H1 (cell line): ENCODE results near the gene CHD6.

ENCODE experiments used
- CHD1 ChIP-seq: IDR thresholded peaks from 2 replicates; pipeline ENCODE4 v1.6.1; 2012; ENCODE audit warnings: low read depth, low read length, improper control_type of control experiment
- CREB1 ChIP-seq: IDR thresholded peaks from 2 replicates; pipeline ENCODE4 v1.6.1; 2012; ENCODE audit warnings: inconsistent platforms
- EP300 ChIP-seq, 2 experiments: IDR thresholded peaks; 1 replicate in 1 of 2; 2 replicates in 1 of 2; pipeline ENCODE4 v1.6.1; 2011 to 2012; ENCODE audit warnings: low read depth in 2 of 2, low read length in 2 of 2, mild to moderate bottlenecking in 2 of 2, borderline replicate concordance in 1 of 2, inconsistent platforms in 1 of 2, moderate library complexity in 1 of 2
- EZH2 ChIP-seq: fragments of 200-600 bp; sonication (generic); IDR thresholded peaks from 2 replicates; pipeline ENCODE4 v1.7.1; 2012; ENCODE audit warnings: low read depth, mild to moderate bottlenecking, moderate library complexity, low read length, inconsistent platforms; ENCODE audit not compliant: severe bottlenecking
- GABPA ChIP-seq: IDR thresholded peaks from 2 replicates; pipeline ENCODE4 v1.6.1; 2011; ENCODE audit warnings: mild to moderate bottlenecking, low read length, moderate library complexity, borderline replicate concordance; ENCODE audit not compliant: insufficient read depth
- HDAC6 ChIP-seq: IDR thresholded peaks from one replicate; pipeline ENCODE4 v1.7.1; 2012; ENCODE audit warnings: low read depth, mild to moderate bottlenecking, inconsistent platforms, low read length, moderate library complexity
- POLR2A ChIP-seq, 2 experiments: IDR thresholded peaks; 1 replicate in 1 of 2; 2 replicates in 1 of 2; pipeline ENCODE4 v1.6.1; 2011; ENCODE audit warnings: low read depth in 2 of 2, low read length in 2 of 2, mild to moderate bottlenecking in 2 of 2; ENCODE audit errors: control extremely low read depth in 1 of 2
- RAD21 ChIP-seq, 2 experiments: IDR thresholded peaks in 1 of 2; conservative IDR thresholded peaks in 1 of 2; 2 replicates each; pipeline ENCODE4 v1.6.1; 2011; ENCODE audit warnings: low read depth in 2 of 2, low read length in 2 of 2, improper control_type of control experiment in 1 of 2, inconsistent platforms in 1 of 2, mild to moderate bottlenecking in 1 of 2, moderate library complexity in 1 of 2
- RFX5 ChIP-seq: IDR thresholded peaks from 2 replicates; pipeline ENCODE4 v1.6.1; 2011; ENCODE audit warnings: low read depth, low read length, improper control_type of control experiment, borderline replicate concordance
- SP1 ChIP-seq: IDR thresholded peaks from 2 replicates; pipeline ENCODE4 v1.6.1; 2011; ENCODE audit warnings: low read depth, low read length
- SP2 ChIP-seq: IDR thresholded peaks from 2 replicates; pipeline ENCODE4 v1.6.1; 2012; ENCODE audit warnings: mild to moderate bottlenecking, low read length, inconsistent platforms
- TAF1 ChIP-seq: IDR thresholded peaks from 2 replicates; pipeline ENCODE4 v1.6.1; 2011; ENCODE audit warnings: mild to moderate bottlenecking, low read depth, low read length
- TF ChIP-seq, protein P1 (sequence below), 3 experiments: IDR thresholded peaks; 1 replicate in 2 of 3; 2 replicates in 1 of 3; pipeline versions ENCODE4 v1.5.1 to v1.6.1; 2011; ENCODE audit warnings: low read length in 3 of 3, mild to moderate bottlenecking in 3 of 3, inconsistent platforms in 2 of 3, low read depth in 1 of 3, moderate library complexity in 1 of 3; ENCODE audit not compliant: insufficient read depth in 1 of 3; ENCODE audit errors: control extremely low read depth in 1 of 3

DNA sequence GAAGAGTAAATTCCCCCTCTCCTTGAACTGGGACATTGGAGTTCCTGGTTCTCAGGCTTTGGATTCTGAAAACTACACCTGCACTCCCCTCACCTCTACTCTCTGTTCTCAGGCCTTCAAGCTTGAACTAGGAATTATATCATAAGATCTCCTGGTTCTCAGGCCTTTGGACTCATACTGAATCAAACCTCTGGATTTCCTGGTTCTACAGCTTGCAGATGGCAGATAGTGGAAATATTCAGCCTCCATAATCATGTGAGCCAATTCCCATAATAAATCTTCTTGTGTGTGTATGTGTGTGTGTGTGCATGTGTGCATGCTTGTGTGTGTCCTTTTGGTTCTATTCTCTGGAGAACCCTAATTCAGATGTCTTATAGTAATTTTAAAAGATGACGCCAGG, 12.7 kb upstream of the CHD6 start:
- TF ChIP-seq TAF1 = no peak
- no peak for TF ChIP-seq EP300 (IDR thresholded peaks at IDR 0.05; ENCODE audit: borderline replicate concordance in 1 of 2, low read depth in 2 of 2, low read length in 2 of 2)
- no peak for TF ChIP-seq POLR2A (IDR thresholded peaks at IDR 0.05; ENCODE audit: control extremely low read depth in 1 of 2, low read depth in 2 of 2, low read length in 2 of 2)
- no peak for TF ChIP-seq GABPA
- no peak for TF ChIP-seq CHD1
- TF ChIP-seq, protein P1, sequence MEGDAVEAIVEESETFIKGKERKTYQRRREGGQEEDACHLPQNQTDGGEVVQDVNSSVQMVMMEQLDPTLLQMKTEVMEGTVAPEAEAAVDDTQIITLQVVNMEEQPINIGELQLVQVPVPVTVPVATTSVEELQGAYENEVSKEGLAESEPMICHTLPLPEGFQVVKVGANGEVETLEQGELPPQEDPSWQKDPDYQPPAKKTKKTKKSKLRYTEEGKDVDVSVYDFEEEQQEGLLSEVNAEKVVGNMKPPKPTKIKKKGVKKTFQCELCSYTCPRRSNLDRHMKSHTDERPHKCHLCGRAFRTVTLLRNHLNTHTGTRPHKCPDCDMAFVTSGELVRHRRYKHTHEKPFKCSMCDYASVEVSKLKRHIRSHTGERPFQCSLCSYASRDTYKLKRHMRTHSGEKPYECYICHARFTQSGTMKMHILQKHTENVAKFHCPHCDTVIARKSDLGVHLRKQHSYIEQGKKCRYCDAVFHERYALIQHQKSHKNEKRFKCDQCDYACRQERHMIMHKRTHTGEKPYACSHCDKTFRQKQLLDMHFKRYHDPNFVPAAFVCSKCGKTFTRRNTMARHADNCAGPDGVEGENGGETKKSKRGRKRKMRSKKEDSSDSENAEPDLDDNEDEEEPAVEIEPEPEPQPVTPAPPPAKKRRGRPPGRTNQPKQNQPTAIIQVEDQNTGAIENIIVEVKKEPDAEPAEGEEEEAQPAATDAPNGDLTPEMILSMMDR (IDR thresholded peaks at IDR 0.05; ENCODE audit: control extremely low read depth in 1 of 3, insufficient read depth in 1 of 3, low read depth in 1 of 3, low read length in 3 of 3) = no peak
- no peak for TF ChIP-seq SP1
- no peak for TF ChIP-seq EZH2
- no peak for TF ChIP-seq RAD21 (IDR thresholded peaks at IDR 0.05 in 1 of 2, conservative IDR thresholded peaks at IDR 0.05 in 1 of 2; ENCODE audit: low read depth in 2 of 2, low read length in 2 of 2)
- no peak for TF ChIP-seq RFX5
- no peak for TF ChIP-seq HDAC6
- no peak for TF ChIP-seq CREB1
- TF ChIP-seq SP2 = no peak
